Measurements from ENCODE around the gene LRIT2. TPM values are rescaled to one million over a fixed set of nuclear protein-coding genes. Genes with fewer than 3 reads are reported as not detected.
"Not testable (repeated sequence)": the region's sequence is repeated elsewhere in the genome, so short reads cannot be mapped to it uniquely, and the experiment has no call there.

The LRIT2 gene
- total and polyA plus RNA-seq, 2 experiments from 2014 or later = not detected

DNA sequence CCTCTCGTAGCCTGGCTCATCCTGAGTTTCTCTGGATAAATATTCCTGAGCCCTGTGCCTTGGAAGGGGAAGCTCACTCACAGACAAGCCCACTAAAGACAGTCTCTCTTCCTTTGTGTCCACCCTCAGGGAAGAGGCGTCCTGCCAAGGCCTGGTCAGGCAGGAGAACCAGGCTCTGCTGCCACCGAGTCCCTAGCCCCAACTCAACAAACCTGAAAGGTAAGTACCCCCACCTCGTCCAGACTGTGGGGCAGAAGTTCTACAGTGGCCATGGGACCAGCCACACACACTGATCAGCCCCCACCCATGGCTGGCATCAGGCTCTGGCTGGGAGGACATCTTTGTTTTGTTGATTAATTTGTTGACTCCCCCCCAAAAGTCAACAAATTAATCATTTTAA, 49.0 kb downstream of the LRIT2 start:
- H3K27me3 ChIP-seq (replicated peaks; ENCODE audit: insufficient read depth) = no peaks in the 10 kb centered on the region
- no peaks in the 10 kb centered on the region for H3F3A ChIP-seq (ENCODE audit: insufficient read depth)
- no peak overlapping the region for H3K9ac ChIP-seq
- H4K20me1 ChIP-seq (ENCODE audit: insufficient read depth) = no peaks in the 10 kb centered on the region
- TF ChIP-seq EZH2phosphoT487 (IDR thresholded peaks at IDR 0.05; ENCODE audit: insufficient read depth, low read depth) (no peak), EZH2 (IDR thresholded peaks at IDR 0.05; ENCODE audit: insufficient read depth, poor library complexity, severe bottlenecking) (no peak)
- 26 to 38% methylated on average over 4 of the region's 4 CpGs for WGBS, 2 experiments (ENCODE audit: low coverage in 1 of 2, low lambda C conversion rate in 2 of 2, missing lambda C conversion rate in 2 of 2)
- no peaks in the 10 kb centered on the region for H3K9me3 ChIP-seq (ENCODE audit: low read depth)
- H3K36me3 ChIP-seq (ENCODE audit: low read depth) = no peaks in the 10 kb centered on the region
- in situ Hi-C loops (cut with MboI) = no loop called here
- H3K27ac ChIP-seq = no peak overlapping the region
- no peaks in the 10 kb centered on the region for H3K4me1 ChIP-seq (ENCODE audit: insufficient read depth)
- H3K79me2 ChIP-seq (ENCODE audit: insufficient read depth) = no peaks in the 10 kb centered on the region
- H2AFZ ChIP-seq = no peak overlapping the region
- no peaks in the 10 kb centered on the region for H3K9me2 ChIP-seq (ENCODE audit: insufficient read depth)
- no peak overlapping the region for H3K4me3 ChIP-seq
- DNase-seq = no peak
- H3K4me2 ChIP-seq (ENCODE audit: unreplicated experiment) = no peak overlapping the region

DNA sequence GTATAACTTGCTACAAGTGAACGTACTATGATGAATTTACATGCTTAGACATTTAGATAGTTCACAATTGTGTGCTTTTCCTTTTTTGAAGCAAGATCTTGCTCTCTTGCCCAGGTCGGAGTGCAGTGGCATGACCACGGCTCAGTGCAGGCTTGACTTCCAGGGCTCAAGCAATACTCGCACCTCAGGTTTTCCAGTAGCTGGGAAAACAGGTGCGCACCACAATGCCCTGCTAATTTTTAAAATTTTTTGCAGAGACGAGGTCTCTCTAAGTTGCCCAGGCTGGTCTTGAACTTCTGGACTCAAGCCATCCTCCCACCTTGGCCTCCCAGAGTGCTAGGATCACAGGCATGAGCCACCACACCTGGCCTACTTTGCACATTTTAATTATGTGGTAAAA, 49.9 kb downstream of the LRIT2 start:
- Histone ChIP-seq H3K4me1 (ENCODE audit: insufficient read depth) (no peaks in the 10 kb centered on the region), H3K79me2 (ENCODE audit: insufficient read depth) (no peaks in the 10 kb centered on the region), H4K20me1 (ENCODE audit: insufficient read depth) (no peaks in the 10 kb centered on the region), H3K4me3 (no peak overlapping the region), H3K27ac (no peak overlapping the region), H3K27me3 (replicated peaks; ENCODE audit: insufficient read depth) (no peaks in the 10 kb centered on the region), H2AFZ (no peak overlapping the region), H3K9ac (no peak overlapping the region), H3K9me3 (ENCODE audit: low read depth) (no peaks in the 10 kb centered on the region), H3F3A (ENCODE audit: insufficient read depth) (no peaks in the 10 kb centered on the region), H3K9me2 (ENCODE audit: insufficient read depth) (no peaks in the 10 kb centered on the region), H3K4me2 (ENCODE audit: unreplicated experiment) (no peak overlapping the region), H3K36me3 (ENCODE audit: low read depth) (no peaks in the 10 kb centered on the region)
- DNase-seq = no peak
- in situ Hi-C loops (cut with MboI) = no loop called here
- no peak for TF ChIP-seq EZH2 (IDR thresholded peaks at IDR 0.05; ENCODE audit: insufficient read depth, poor library complexity, severe bottlenecking)
- TF ChIP-seq EZH2phosphoT487 (IDR thresholded peaks at IDR 0.05; ENCODE audit: insufficient read depth, low read depth) = no peak
- 62 to 67% methylated on average over 6 of the region's 6 CpGs for WGBS, 2 experiments (ENCODE audit: low coverage in 1 of 2, low lambda C conversion rate in 2 of 2, missing lambda C conversion rate in 2 of 2)

DNA sequence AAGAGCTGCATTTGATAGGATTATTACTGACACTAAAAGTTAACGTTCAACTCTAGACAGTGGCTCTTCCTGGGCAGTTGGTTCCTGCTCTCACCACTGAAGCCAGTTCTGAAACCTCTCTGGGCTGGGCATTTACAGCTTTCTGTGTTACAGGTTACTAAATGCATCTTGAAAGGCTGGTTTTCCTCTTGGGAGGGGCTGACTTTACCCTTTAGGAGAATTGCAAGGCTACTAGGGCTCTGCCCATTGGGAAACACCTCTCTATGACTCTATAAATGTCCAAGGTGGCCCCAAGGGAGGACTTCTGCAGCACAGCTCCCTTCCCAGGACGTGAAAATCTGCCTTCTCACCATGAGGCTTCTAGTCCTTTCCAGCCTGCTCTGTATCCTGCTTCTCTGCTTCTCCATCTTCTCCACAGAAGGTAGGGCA, 51.8 kb downstream of the LRIT2 start, which contains the start of gene GPR15LG:
Gene GPR15LG, plus strand, starts transcription at position 301 of the 429 bp plus-strand sequence. Its CDS starts 51 bp downstream, at position 352.
- Histone ChIP-seq H2AFZ (no peak within 1 kb of the TSS), H3K27ac (no peak within 1 kb of the TSS), H3K36me3 (ENCODE audit: low read depth) (no peaks in the 10 kb centered on the region), H3K9me3 (ENCODE audit: low read depth) (no peaks in the 10 kb centered on the region), H3K9ac (no peak within 1 kb of the TSS), H3K79me2 (ENCODE audit: insufficient read depth) (no peaks in the 10 kb centered on the region), H3F3A (ENCODE audit: insufficient read depth) (no peaks in the 10 kb centered on the region), H3K4me3 (no peak within 1 kb of the TSS), H3K4me2 (ENCODE audit: unreplicated experiment) (no peak within 1 kb of the TSS), H3K27me3 (replicated peaks; ENCODE audit: insufficient read depth) (no peaks in the 10 kb centered on the region), H3K4me1 (ENCODE audit: insufficient read depth) (no peaks in the 10 kb centered on the region), H4K20me1 (ENCODE audit: insufficient read depth) (no peaks in the 10 kb centered on the region), H3K9me2 (ENCODE audit: insufficient read depth) (no peaks in the 10 kb centered on the region)
- TF ChIP-seq EZH2phosphoT487 (IDR thresholded peaks at IDR 0.05; ENCODE audit: insufficient read depth, low read depth) (no peak), EZH2 (IDR thresholded peaks at IDR 0.05; ENCODE audit: insufficient read depth, poor library complexity, severe bottlenecking) (no peak)
- DNase-seq = no peak
- in situ Hi-C loops (cut with MboI) = no loop called here
- 29 to 31% methylated on average over 2 of the region's 2 CpGs for WGBS, 2 experiments (ENCODE audit: low coverage in 1 of 2, low lambda C conversion rate in 2 of 2, missing lambda C conversion rate in 2 of 2)

DNA sequence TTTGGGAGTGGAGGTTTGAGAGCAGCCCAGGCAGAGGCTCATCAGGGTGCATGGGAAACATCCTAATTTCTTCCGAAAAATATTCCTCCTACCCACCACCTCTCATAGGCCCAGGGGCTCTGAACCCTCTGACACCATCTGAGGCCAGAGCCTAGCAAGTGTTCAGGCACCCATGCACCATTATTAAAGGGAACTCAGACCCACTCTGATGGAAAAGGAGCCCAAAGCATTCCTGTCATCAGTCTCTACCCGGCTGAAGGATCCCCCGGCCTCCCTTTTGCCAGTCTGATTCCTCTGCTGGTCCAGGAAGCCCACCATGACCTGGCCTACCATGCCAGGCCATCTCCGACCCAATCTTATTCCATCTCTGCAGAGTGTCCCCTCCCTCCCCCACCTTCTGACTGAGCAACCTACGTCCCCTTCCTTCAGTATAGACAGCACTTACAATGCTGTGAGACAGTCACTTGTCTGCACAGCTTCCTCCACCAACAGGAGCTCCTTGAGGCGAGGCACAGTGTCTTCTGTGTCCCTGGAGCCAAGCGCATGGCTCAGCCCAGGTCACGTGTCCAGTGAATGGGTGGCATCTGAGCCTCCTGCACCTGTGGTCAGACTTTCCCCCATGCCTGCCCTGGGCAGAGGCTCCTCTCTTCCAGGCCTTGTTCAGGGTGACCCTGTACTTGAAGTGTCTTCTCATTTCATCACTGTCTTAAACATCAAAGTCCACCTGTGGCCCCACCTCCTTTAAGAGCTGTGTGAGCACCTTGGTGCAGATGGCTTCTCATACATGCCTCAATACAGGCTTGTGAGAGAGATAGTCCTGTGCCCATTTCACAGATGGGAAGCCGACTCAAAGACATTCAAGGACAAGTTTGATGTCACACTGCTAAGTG, 52.6 kb downstream of the LRIT2 start:
- in situ Hi-C loops (cut with MboI) = no loop called here
- Histone ChIP-seq H3K36me3 (ENCODE audit: low read depth) (no peaks in the 10 kb centered on the region), H2AFZ (no peak overlapping the region), H3K9me2 (ENCODE audit: insufficient read depth) (no peaks in the 10 kb centered on the region), H4K20me1 (ENCODE audit: insufficient read depth) (no peaks in the 10 kb centered on the region), H3F3A (ENCODE audit: insufficient read depth) (no peaks in the 10 kb centered on the region), H3K9me3 (ENCODE audit: low read depth) (no peaks in the 10 kb centered on the region), H3K4me1 (ENCODE audit: insufficient read depth) (no peaks in the 10 kb centered on the region), H3K79me2 (ENCODE audit: insufficient read depth) (no peaks in the 10 kb centered on the region), H3K9ac (no peak overlapping the region), H3K4me2 (ENCODE audit: unreplicated experiment) (no peak overlapping the region), H3K27me3 (replicated peaks; ENCODE audit: insufficient read depth) (no peaks in the 10 kb centered on the region), H3K27ac (no peak overlapping the region), H3K4me3 (no peak overlapping the region)
- TF ChIP-seq EZH2phosphoT487 (IDR thresholded peaks at IDR 0.05; ENCODE audit: insufficient read depth, low read depth) (no peak), EZH2 (IDR thresholded peaks at IDR 0.05; ENCODE audit: insufficient read depth, poor library complexity, severe bottlenecking) (no peak)
- no peak for DNase-seq
- 46 to 49% methylated on average over 9 of the region's 9 CpGs for WGBS, 2 experiments (ENCODE audit: low coverage in 1 of 2, low lambda C conversion rate in 2 of 2, missing lambda C conversion rate in 2 of 2)

DNA sequence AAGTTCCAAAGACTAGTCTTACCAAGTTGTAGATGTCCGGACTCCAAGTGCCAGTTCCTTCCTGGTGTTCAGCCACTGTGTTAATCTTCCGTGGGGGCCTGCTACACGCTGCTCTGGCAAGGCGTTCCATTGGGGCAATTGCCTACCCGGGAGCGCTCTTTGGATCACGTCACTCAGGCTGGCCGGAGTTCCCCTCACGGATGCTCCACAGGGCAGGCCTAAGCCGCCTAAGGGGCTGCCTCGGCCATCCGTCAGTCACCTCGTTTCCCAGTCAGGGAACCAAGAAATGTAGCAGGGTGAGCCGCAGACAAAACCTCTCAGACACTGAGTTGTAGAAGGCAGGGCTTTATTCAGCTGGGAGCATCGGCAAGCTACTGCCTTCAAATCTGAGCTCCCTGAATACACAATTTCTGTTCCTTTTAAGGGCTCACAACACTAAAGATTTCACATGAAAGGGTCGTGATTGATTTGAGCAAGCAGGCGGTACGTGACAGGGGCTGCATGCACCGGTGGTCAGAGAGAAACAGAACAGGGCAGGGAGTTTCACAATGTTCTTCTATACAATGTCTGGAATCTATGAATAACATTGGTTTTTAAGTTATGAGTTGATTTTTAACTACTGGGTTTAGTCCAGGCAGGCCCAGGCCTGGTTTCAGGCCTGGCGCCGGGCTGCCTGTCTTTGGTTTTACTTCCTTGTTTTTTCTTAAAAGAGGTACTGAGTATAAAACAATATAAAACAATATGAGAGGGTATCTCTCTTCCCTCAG, 53.5 kb downstream of the LRIT2 start:
- H3K4me2 ChIP-seq (ENCODE audit: unreplicated experiment); H3K79me2 ChIP-seq (ENCODE audit: insufficient read depth); H3F3A ChIP-seq (ENCODE audit: insufficient read depth); in situ Hi-C loops (cut with MboI); H3K27ac ChIP-seq; H3K27me3 ChIP-seq (replicated peaks; ENCODE audit: insufficient read depth); H2AFZ ChIP-seq; DNase-seq; H4K20me1 ChIP-seq (ENCODE audit: insufficient read depth); H3K9me3 ChIP-seq (ENCODE audit: low read depth); H3K4me1 ChIP-seq (ENCODE audit: insufficient read depth); H3K9me2 ChIP-seq (ENCODE audit: insufficient read depth); H3K4me3 ChIP-seq; H3K36me3 ChIP-seq (ENCODE audit: low read depth); H3K9ac ChIP-seq: not testable (repeated sequence)
- WGBS, 2 experiments (ENCODE audit: low coverage in 1 of 2, low lambda C conversion rate in 2 of 2, missing lambda C conversion rate in 2 of 2) = 64 to 65% methylated on average over 21 of the region's 21 CpGs

DNA sequence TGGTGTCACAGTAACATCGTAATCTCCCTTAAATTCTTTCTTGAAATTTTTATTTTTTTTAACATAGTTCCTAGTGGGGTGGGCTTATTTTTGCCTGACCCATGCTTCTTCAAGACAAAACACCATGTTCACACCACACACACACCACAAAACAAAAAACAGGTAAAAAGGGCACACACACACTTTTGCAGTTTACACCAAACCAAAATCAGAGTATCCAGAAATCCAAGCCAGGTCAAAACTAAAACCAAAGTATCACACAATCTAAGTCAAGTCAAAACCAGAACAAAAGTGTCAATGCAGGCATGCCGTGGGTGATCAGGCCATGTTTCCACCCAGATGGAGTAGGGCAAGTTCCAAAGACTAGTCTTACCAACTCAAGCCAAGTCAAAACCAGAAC, 54.1 kb downstream of the LRIT2 start:
- H4K20me1 ChIP-seq (ENCODE audit: insufficient read depth); H3K4me3 ChIP-seq; in situ Hi-C loops (cut with MboI); H3K4me2 ChIP-seq (ENCODE audit: unreplicated experiment); H3K9me2 ChIP-seq (ENCODE audit: insufficient read depth); H3F3A ChIP-seq (ENCODE audit: insufficient read depth); H2AFZ ChIP-seq; DNase-seq; H3K4me1 ChIP-seq (ENCODE audit: insufficient read depth); H3K27me3 ChIP-seq (replicated peaks; ENCODE audit: insufficient read depth); H3K9me3 ChIP-seq (ENCODE audit: low read depth); H3K79me2 ChIP-seq (ENCODE audit: insufficient read depth); H3K27ac ChIP-seq; H3K36me3 ChIP-seq (ENCODE audit: low read depth); H3K9ac ChIP-seq: not testable (repeated sequence)
- WGBS, 2 experiments (ENCODE audit: low coverage in 1 of 2, low lambda C conversion rate in 2 of 2, missing lambda C conversion rate in 2 of 2) = 22 to 25% methylated on average over 2 of the region's 2 CpGs

All from GM23248 (cell line).